Measurements from ENCODE around the gene STAB1. TPM values are rescaled to one million over a fixed set of nuclear protein-coding genes. Genes with fewer than 3 reads are reported as not detected.

The STAB1 gene
- polyA plus RNA-seq, 2 of the 4 experiments (the other 2 are of a cell fraction), result not detected

GRCh38 chr3:52520716-52521487, 25.8 kb downstream of the STAB1 start:
- Histone ChIP-seq H3K4me1 (no peaks in the 10 kb centered on the region), H3K9me3 (no peaks in the 10 kb centered on the region), H3K4me3 (no peak overlapping the region), H3K27ac (no peak overlapping the region), H3K4me2 (no peak overlapping the region)
- 79% methylated on average over 7 of the region's 20 CpGs for WGBS (ENCODE audit: missing lambda C conversion rate)
- FAIRE-seq (no peak), DNase-seq (ENCODE audit: low read depth in 1 of 2, low spot score in 1 of 2) (no peak), ATAC-seq (no peak)
- POLR2A ChIA-PET, result no interaction called here
- CTCF ChIA-PET, result interaction anchor here (1.0 kb wide), 1 partner anchor 49 kb away, joined by 3 read pairs; no protein-coding TSS in a partner anchor
- TF ChIP-seq FOSL2 (IDR thresholded peaks at IDR 0.05) (no peak), FOSL2 (CRISPR knock-in tag; IDR thresholded peaks at IDR 0.05) (no peak), TFCP2L1 (CRISPR knock-in tag; IDR thresholded peaks at IDR 0.05) (no peak), HOXB13 (CRISPR knock-in tag; IDR thresholded peaks at IDR 0.05; ENCODE audit: low read depth) (no peak), HEYL (CRISPR knock-in tag; IDR thresholded peaks at IDR 0.05) (no peak), POLR2AphosphoS2 (conservative IDR thresholded peaks at IDR 0.05; ENCODE audit: low read length) (no peak), TP53 (CRISPR knock-in tag; IDR thresholded peaks at IDR 0.05) (no peak), KDM1A (IDR thresholded peaks at IDR 0.05; ENCODE audit: low read depth) (no peak), JUNB (IDR thresholded peaks at IDR 0.05) (no peak), MYC (IDR thresholded peaks at IDR 0.05; ENCODE audit: borderline replicate concordance, low read length) (no peak), ELK1 (IDR thresholded peaks at IDR 0.05; ENCODE audit: low read depth, low read length) (no peak), FOSB (CRISPR knock-in tag; IDR thresholded peaks at IDR 0.05) (no peak)
- TF ChIP-seq, protein P1, sequence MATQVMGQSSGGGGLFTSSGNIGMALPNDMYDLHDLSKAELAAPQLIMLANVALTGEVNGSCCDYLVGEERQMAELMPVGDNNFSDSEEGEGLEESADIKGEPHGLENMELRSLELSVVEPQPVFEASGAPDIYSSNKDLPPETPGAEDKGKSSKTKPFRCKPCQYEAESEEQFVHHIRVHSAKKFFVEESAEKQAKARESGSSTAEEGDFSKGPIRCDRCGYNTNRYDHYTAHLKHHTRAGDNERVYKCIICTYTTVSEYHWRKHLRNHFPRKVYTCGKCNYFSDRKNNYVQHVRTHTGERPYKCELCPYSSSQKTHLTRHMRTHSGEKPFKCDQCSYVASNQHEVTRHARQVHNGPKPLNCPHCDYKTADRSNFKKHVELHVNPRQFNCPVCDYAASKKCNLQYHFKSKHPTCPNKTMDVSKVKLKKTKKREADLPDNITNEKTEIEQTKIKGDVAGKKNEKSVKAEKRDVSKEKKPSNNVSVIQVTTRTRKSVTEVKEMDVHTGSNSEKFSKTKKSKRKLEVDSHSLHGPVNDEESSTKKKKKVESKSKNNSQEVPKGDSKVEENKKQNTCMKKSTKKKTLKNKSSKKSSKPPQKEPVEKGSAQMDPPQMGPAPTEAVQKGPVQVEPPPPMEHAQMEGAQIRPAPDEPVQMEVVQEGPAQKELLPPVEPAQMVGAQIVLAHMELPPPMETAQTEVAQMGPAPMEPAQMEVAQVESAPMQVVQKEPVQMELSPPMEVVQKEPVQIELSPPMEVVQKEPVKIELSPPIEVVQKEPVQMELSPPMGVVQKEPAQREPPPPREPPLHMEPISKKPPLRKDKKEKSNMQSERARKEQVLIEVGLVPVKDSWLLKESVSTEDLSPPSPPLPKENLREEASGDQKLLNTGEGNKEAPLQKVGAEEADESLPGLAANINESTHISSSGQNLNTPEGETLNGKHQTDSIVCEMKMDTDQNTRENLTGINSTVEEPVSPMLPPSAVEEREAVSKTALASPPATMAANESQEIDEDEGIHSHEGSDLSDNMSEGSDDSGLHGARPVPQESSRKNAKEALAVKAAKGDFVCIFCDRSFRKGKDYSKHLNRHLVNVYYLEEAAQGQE (IDR thresholded peaks at IDR 0.05), result no peak
- TF ChIP-seq, protein P2, sequence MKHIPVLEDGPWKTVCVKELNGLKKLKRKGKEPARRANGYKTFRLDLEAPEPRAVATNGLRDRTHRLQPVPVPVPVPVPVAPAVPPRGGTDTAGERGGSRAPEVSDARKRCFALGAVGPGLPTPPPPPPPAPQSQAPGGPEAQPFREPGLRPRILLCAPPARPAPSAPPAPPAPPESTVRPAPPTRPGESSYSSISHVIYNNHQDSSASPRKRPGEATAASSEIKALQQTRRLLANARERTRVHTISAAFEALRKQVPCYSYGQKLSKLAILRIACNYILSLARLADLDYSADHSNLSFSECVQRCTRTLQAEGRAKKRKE (CRISPR knock-in tag; IDR thresholded peaks at IDR 0.05; ENCODE audit: low read depth), result no peak

DNA sequence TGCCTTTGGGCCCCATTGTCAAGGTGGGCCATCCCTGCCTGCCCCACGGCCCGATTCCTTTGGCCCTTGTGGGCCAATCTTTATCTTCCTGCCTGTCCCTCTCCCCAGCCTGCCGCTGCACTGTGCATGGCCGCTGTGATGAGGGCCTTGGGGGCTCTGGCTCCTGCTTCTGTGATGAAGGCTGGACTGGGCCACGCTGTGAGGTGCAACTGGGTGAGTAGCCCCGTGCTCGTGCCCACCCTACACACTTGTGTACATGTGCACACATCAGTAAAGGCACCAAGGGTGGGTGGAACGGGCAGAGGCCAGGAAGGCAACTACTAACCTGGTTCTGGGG, 26.3 kb downstream of the STAB1 start:
- Histone ChIP-seq H3K4me1 (no peaks in the 10 kb centered on the region), H3K9me3 (no peaks in the 10 kb centered on the region), H3K27ac (no peak overlapping the region), H3K4me2 (no peak overlapping the region), H3K4me3 (no peak overlapping the region)
- WGBS (ENCODE audit: missing lambda C conversion rate), result 77% methylated on average over 4 of the region's 8 CpGs
- TF ChIP-seq SREBF2 (IDR thresholded peaks at IDR 0.05) (no peak), RAD21 (conservative IDR thresholded peaks at IDR 0.05 in 1 of 2, IDR thresholded peaks at IDR 0.05 in 1 of 2) (no peak), PBX3 (IDR thresholded peaks at IDR 0.05) (no peak), FOSL2 (IDR thresholded peaks at IDR 0.05) (no peak), FOSL2 (CRISPR knock-in tag; IDR thresholded peaks at IDR 0.05) (no peak), SMC3 (IDR thresholded peaks at IDR 0.05) (no peak), RARB (CRISPR knock-in tag; IDR thresholded peaks at IDR 0.05) (no peak), POLR2AphosphoS2 (conservative IDR thresholded peaks at IDR 0.05; ENCODE audit: low read length) (no peak), PHF8 (IDR thresholded peaks at IDR 0.05; ENCODE audit: borderline replicate concordance, low read depth) (no peak), JUNB (IDR thresholded peaks at IDR 0.05) (no peak), ELK1 (IDR thresholded peaks at IDR 0.05; ENCODE audit: low read depth, low read length) (no peak), HMGXB4 (CRISPR knock-in tag; IDR thresholded peaks at IDR 0.05; ENCODE audit: borderline replicate concordance) (no peak), GATA3 (IDR thresholded peaks at IDR 0.05; ENCODE audit: borderline replicate concordance) (no peak), CBX8 (IDR thresholded peaks at IDR 0.05) (no peak), TFCP2L1 (CRISPR knock-in tag; IDR thresholded peaks at IDR 0.05) (no peak)
- TF ChIP-seq, protein P3, sequence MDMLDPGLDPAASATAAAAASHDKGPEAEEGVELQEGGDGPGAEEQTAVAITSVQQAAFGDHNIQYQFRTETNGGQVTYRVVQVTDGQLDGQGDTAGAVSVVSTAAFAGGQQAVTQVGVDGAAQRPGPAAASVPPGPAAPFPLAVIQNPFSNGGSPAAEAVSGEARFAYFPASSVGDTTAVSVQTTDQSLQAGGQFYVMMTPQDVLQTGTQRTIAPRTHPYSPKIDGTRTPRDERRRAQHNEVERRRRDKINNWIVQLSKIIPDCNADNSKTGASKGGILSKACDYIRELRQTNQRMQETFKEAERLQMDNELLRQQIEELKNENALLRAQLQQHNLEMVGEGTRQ (IDR thresholded peaks at IDR 0.05), result no peak
- TF ChIP-seq, protein P4, sequence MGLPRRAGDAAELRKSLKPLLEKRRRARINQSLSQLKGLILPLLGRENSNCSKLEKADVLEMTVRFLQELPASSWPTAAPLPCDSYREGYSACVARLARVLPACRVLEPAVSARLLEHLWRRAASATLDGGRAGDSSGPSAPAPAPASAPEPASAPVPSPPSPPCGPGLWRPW (IDR thresholded peaks at IDR 0.05), result no peak
- CTCF ChIA-PET, result interaction anchor here (2.0 kb wide), 1 partner anchor 14 kb away, joined by 6 read pairs; the partner anchor contains the start of gene UQCC5
- no peak for DNase-seq (ENCODE audit: low read depth in 1 of 2, low spot score in 1 of 2)
- POLR2A ChIA-PET, result no interaction called here
- no peak for FAIRE-seq
- ATAC-seq, result no peak
